Ovary (tissue), 9 donors: Measurements from ENCODE around the gene ZNF598. TPM values are rescaled to one million over a fixed set of nuclear protein-coding genes. Genes with fewer than 3 reads are reported as not detected.
A peak's percentile ranks its signal among the peaks of the same experiment; 100 is the strongest.
"Not testable (repeated sequence)": the region's sequence is repeated elsewhere in the genome, so short reads cannot be mapped to it uniquely, and the experiment has no call there.

ENCODE experiments used
- DNase-seq, 5 donors: peaks; one replicate each; pipeline ENCODE4 v3.0.0-alpha.2; 2019 to 2020
- H3K27ac ChIP-seq, 2 donors: fragments of 200-600 bp; one replicate each; pipeline versions ENCODE4 v1.5.1 to v1.8.0; 2019 to 2022
- H3K27me3 ChIP-seq: fragments of 200-600 bp; one replicate; pipeline ENCODE4 v1.8.0; 2022
- H3K36me3 ChIP-seq: fragments of 200-600 bp; sonication (generic); one replicate; pipeline ENCODE4 v1.5.1; 2019
- H3K4me1 ChIP-seq: one replicate; pipeline ENCODE4 v1.8.1; 2013; ENCODE audit warnings: mild to moderate bottlenecking, moderate library complexity; ENCODE audit not compliant: insufficient read depth
- H3K4me3 ChIP-seq: fragments of 200-600 bp; sonication (generic); one replicate; pipeline ENCODE4 v1.5.1; 2017
- H3K9me3 ChIP-seq, 2 donors: fragments of 200-600 bp in 1 of 2; sonication (generic) in 1 of 2; one replicate each; pipeline versions ENCODE4 v1.5.1 to v1.8.1; 2013 to 2019; ENCODE audit warnings: mild to moderate bottlenecking in 1 of 2, moderate library complexity in 1 of 2
- EP300 ChIP-seq: sonication (generic); formaldehyde crosslinking; IDR thresholded peaks from one replicate; pipeline ENCODE4 v1.6.1; 2017; ENCODE audit warnings: antibody characterized with exemption
- POLR2A ChIP-seq: fragments of 450-650 bp; IDR thresholded peaks from one replicate; pipeline ENCODE4 v1.6.1; 2017; ENCODE audit warnings: antibody characterized with exemption, mild to moderate bottlenecking, moderate library complexity
- whole genome bisulfite sequencing, 3 donors: extraction: QIAGEN DNeasy Blood & Tissue Kit in 1 of 3; methylation state at CpG; one replicate each; pipeline versions ENCODE4 v1.1.5 to v1.1.7; 2013 to 2017; 5-methylcytosine and 5-hydroxymethylcytosine counted together
- intact Hi-C, 4 donors: fragments of 100-400 bp; cut with DNase I; formaldehyde crosslinking; loops; one replicate each; pipeline versions ENCODE4 v1.11.0 to v1.15.1; 2022 to 2023
- polyA plus RNA-seq, 2 donors: library from polyadenylated mRNA; stranded (reverse); fragments of 200-250 nt in 1 of 2; fragments of 350-450 nt in 1 of 2; fragmentation: Illumina TruSeq in 1 of 2; extraction: RNeasy Lipid Tissue Mini Kit (QIAGEN cat#74804) in 1 of 2; gene quantifications; one replicate each; pipeline ENCODE4 v1.2.3, GENCODE V29; 2013 to 2014
- total RNA-seq, 7 donors: library from RNA; depleted of rRNA in 2 of 7; stranded (reverse); fragments of >200 nt in 2 of 7; fragmentation: NEBNext Ultra II Directional in 3 of 7; extraction: Animal tissue kit (Norgen Biotek cat#: 25700) in 3 of 7; gene quantifications; one replicate each; pipeline versions ENCODE4 v1.1.0 to v1.2.4, GENCODE V29; 2016 to 2023
- TF ChIP-seq, protein P1 (sequence below), 3 donors: fragments of 450-650 bp in 2 of 3; fragments of 200-600 bp in 1 of 3; IDR thresholded peaks; one replicate each; pipeline versions ENCODE4 v1.5.1 to v1.8.0; 2016 to 2022; ENCODE audit warnings: antibody characterized with exemption in 3 of 3, mild to moderate bottlenecking in 1 of 3
- donor health status: DM: no; HTN: no; CAD: no; lungs with moderate emphysema.
- donor health status: DM: no; HTN: no; CAD: no.
- donor health status: Bipolar disorder and iron deficiency.
- donor health status: DM: yes; HTN: yes; CAD: no.
- donor health status: DM: no; HTN: no; CAD: no.
- donor health status: DM: yes; HTN: yes; CAD: no.

Gene ZNF598
- total and polyA plus RNA-seq, 9 donors: 0.95 to 44.5 (median 30.3) TPM

DNA sequence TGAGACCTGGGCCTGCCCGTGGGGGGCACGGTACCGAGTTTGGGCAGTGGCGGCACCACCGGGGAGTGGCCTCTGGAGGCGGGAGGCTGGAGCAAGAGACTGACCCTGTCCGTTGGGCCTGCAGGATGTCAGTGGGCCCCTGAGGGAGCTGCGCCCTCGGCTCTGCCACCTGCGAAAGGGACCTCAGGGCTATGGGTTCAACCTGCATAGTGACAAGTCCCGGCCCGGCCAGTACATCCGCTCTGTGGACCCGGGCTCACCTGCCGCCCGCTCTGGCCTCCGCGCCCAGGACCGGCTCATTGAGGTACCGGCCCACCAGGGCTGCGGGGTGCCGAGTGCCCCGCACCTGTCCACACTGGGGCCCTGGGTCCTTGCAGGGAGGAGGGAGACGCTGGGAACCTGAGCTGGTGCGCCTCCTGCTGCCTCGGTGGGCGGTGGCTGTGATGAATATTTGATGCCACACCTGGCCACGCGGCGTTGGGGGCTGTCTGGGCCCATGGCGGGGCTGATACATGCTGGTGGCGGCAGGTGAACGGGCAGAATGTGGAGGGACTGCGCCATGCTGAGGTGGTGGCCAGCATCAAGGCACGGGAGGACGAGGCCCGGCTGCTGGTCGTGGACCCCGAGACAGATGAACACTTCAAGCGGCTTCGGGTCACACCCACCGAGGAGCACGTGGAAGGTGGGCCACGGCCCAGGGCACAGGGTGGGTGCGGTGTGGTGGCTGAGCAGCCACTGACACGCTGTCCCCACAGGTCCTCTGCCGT, 26.8 kb upstream of the ZNF598 start:
- peaks cover 67% of the 10 kb centered on the region for H3K4me1 ChIP-seq

DNA sequence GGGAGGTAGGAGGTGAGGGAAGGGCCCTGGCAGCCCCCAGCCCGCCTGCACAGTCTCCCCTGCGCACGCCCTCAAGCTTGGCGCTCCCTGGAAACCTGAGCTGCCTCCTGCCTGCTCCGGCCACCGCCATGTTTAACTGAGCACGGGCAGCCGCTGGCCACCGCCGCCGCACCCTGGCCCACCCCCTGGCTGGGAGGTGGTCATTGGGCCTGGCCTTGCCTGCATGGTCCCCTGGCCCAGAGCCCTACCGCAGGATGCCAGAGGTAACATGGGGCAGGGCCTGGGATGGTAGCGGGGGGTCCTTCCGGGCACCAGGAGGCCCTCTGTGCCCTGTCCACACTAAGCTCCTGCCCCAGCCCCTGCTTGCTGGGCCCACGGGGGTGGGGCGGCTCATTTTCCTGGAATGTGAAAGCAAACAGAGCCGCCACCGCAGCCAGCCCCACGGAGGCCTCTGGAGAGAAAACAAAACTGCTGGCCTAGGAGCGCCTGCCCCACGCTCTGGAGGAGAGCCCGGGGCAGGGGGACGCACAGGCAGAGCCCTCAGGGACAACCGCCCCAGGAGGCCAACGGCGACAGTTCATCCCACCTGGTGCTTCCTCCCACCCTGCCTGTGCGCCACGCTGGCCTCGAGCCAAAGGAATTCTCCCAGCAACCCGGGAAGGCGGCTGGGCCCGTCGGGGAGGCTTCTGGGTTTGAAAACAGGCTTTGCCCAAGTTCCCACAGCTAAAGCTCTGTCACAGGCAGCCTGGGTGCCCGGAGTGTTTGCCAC, 26.0 kb upstream of the ZNF598 start:
- peak overlapping the region; percentile 23 to 92 for H3K27ac ChIP-seq
- no peaks in the 10 kb centered on the region for H3K9me3 ChIP-seq
- WGBS, 3 donors: 14 to 28% (median 18%) methylated on average over 34 of the region's 34 CpGs
- no peaks in the 10 kb centered on the region for H3K27me3 ChIP-seq
- peaks cover 64% of the 10 kb centered on the region for H3K4me1 ChIP-seq
- intact Hi-C loops: no loop called here
- H3K4me3 ChIP-seq: peak overlapping the region; percentile 2
- TF ChIP-seq POLR2A (no peak), EP300 (no peak)
- TF ChIP-seq, protein P1, sequence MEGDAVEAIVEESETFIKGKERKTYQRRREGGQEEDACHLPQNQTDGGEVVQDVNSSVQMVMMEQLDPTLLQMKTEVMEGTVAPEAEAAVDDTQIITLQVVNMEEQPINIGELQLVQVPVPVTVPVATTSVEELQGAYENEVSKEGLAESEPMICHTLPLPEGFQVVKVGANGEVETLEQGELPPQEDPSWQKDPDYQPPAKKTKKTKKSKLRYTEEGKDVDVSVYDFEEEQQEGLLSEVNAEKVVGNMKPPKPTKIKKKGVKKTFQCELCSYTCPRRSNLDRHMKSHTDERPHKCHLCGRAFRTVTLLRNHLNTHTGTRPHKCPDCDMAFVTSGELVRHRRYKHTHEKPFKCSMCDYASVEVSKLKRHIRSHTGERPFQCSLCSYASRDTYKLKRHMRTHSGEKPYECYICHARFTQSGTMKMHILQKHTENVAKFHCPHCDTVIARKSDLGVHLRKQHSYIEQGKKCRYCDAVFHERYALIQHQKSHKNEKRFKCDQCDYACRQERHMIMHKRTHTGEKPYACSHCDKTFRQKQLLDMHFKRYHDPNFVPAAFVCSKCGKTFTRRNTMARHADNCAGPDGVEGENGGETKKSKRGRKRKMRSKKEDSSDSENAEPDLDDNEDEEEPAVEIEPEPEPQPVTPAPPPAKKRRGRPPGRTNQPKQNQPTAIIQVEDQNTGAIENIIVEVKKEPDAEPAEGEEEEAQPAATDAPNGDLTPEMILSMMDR (IDR thresholded peaks at IDR 0.05): no peak
- H3K36me3 ChIP-seq: no peaks in the 10 kb centered on the region
- DNase-seq: peak; percentile 78 to 85 (median 82)

More for the DNA sequence above, 26.8 kb upstream of the ZNF598 start:
- intact Hi-C loops: no loop called here
- WGBS, 3 donors: 76 to 86% (median 77%) methylated on average over 35 to 47 of the region's 47 CpGs
- no peak for DNase-seq
- peak overlapping the region; percentile 2 for H3K4me3 ChIP-seq
- TF ChIP-seq EP300 (no peak), POLR2A (no peak)
- TF ChIP-seq, protein P1 (IDR thresholded peaks at IDR 0.05): no peak
- H3K36me3 ChIP-seq: no peaks in the 10 kb centered on the region
- H3K9me3 ChIP-seq: no peaks in the 10 kb centered on the region
- no peaks in the 10 kb centered on the region for H3K27me3 ChIP-seq
- H3K27ac ChIP-seq: peak overlapping the region; percentile 89 to 92

DNA sequence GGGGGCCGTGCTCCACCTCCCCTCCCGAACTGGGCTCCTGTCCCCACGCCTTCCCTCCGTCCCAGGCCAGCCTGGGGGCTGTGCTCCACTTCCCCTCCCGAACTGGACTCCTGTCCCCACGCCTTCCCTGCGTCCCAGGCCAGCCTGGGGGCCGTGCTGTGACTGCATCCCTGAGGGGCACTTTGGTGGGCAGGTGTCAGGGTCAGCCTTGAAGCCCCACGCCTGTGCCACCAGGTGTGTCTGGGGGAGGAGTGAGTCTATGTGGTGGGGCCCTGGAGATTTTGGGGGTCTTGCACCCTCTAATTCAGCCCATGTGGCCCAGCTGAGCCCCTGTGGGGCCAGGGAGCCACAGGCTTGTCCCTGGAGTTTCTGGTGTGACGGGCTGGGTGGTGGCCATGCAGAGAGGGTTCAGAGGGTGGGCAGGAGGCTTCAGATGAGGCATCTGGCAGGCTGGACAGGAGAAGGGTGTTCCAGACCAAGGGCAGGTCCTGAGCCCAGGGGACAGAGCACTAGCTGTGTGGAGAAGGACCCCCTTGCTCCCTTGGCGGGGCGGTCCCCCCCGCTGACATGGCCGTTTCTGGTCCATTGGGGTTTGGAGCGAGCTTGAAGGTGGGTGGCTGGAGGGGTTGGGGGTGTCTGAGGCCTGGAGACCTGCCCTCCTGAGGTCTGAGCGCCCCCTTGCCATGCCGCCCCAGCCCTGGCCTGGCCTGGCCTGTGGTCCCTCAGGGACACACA, 25.2 kb upstream of the ZNF598 start:
- no peak for TF ChIP-seq EP300
- TF ChIP-seq, protein P1 (IDR thresholded peaks at IDR 0.05): no peak
- no peak for TF ChIP-seq POLR2A
- no peaks in the 10 kb centered on the region for H3K9me3 ChIP-seq
- intact Hi-C loops: no loop called here
- H3K36me3 ChIP-seq: no peaks in the 10 kb centered on the region
- DNase-seq: peak in 1 of 5 donors; percentile 52
- H3K27ac ChIP-seq: peak overlapping the region; percentile 23 to 92
- H3K4me1 ChIP-seq: peaks cover 57% of the 10 kb centered on the region
- WGBS, 3 donors: 83 to 87% (median 84%) methylated on average over 13 to 16 of the region's 17 CpGs
- no peak overlapping the region for H3K4me3 ChIP-seq
- no peaks in the 10 kb centered on the region for H3K27me3 ChIP-seq

DNA sequence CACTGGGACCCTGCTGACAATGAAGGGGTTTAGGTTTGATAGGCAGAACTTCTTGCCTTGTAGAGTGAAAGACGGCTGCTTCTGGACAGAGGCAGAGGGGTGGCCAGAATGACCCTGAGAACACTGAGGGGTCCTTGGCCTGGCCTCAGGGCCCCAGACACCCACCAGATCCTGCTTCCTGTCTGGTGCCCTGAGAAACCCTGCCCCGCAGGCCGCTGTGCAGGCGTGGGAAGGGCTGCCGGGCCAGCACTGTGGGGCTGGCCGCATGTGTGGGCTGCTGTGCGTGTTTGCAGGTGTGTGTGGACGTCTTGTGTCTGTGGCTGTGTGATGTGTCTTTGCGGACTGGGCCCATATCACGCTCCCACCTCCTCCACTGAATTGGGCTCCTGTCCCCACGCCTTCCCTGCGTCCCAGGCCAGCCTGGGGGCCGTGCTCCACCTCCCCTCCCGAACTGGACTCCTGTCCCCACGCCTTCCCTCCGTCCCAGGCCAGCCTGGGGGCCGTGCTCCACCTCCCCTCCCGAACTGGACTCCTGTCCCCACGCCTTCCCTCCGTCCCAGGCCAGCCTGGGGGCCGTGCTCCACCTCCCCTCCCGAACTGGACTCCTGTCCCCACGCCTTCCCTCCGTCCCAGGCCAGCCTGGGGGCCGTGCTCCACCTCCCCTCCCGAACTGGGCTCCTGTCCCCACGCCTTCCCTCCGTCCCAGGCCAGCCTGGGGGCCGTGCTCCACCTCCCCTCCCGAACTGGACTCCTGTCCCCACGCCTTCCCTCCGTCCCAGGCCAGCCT, 24.5 kb upstream of the ZNF598 start:
- H3K36me3 ChIP-seq, DNase-seq, intact Hi-C loops, H3K27me3 ChIP-seq, H3K9me3 ChIP-seq: not testable (repeated sequence)
- WGBS, 3 donors: 37 to 41% (median 40%) methylated on average over 14 to 16 of the region's 32 CpGs
- H3K4me1 ChIP-seq: peaks cover 54% of the 10 kb centered on the region
- peak overlapping the region; percentile 17 for H3K4me3 ChIP-seq
- peak overlapping the region; percentile 74 to 92 for H3K27ac ChIP-seq
